Stimulated activated CD8-positive, alpha-beta memory T cell treated with anti-CD3 and anti-CD28 coated beads, Interleukin-4, amount 100 ng/mL, for 1 hour (primary cell): ENCODE data around the gene FHAD1.

Source experiments
- DNase-seq, 2 donors: peaks; one replicate each; pipeline ENCODE4 v3.0.0-alpha.2; 2020; ENCODE audit warnings: low read depth in 2 of 2, low spot score in 1 of 2

Gene FHAD1

GRCh38 chr1:15390667-15391066, 143.6 kb downstream of the FHAD1 start:
- DNase-seq, result no peak

GRCh38 chr1:15391366-15391765, 144.3 kb downstream of the FHAD1 start:
- DNase-seq, result no peak

GRCh38 chr1:15393475-15394257, 146.6 kb downstream of the FHAD1 start:
- DNase-seq, result no peak

GRCh38 chr1:15394258-15394690, 147.3 kb downstream of the FHAD1 start:
- no peak for DNase-seq

- DNase-seq, result no peak
These were observed 150.2 kb downstream of the FHAD1 start for GRCh38 chr1:15397236-15397635.

- no peak for DNase-seq
These were observed 152.7 kb downstream of the FHAD1 start for GRCh38 chr1:15399710-15400109.

GRCh38 chr1:15400627-15401026, 153.6 kb downstream of the FHAD1 start:
- DNase-seq, result no peak

GRCh38 chr1:15401391-15402055, 154.5 kb downstream of the FHAD1 start:
- no peak for DNase-seq

- DNase-seq, result no peak
These were observed 155.9 kb downstream of the FHAD1 start for GRCh38 chr1:15402809-15403450.

GRCh38 chr1:15403962-15404580, 157.0 kb downstream of the FHAD1 start:
- DNase-seq, result no peak

- DNase-seq, result no peak
These were observed 158.3 kb downstream of the FHAD1 start for GRCh38 chr1:15405106-15405850.

GRCh38 chr1:15406614-15407559, 159.9 kb downstream of the FHAD1 start:
- no peak for DNase-seq

GRCh38 chr1:15407580-15407979, 160.6 kb downstream of the FHAD1 start:
- DNase-seq, result no peak

- DNase-seq, result no peak
These were observed 161.9 kb downstream of the FHAD1 start for GRCh38 chr1:15408890-15409387.

- DNase-seq, result peak; percentile 62 to 71
These were observed 162.6 kb downstream of the FHAD1 start, which contains the start of gene EFHD2 for GRCh38 chr1:15409388-15410222. Gene EFHD2 (plus strand): TSS chr1:15409888. CDS start chr1:15409972, 84 bp downstream.

- DNase-seq, result no peak
These were observed 163.3 kb downstream of the FHAD1 start for GRCh38 chr1:15410223-15410883.

GRCh38 chr1:15410884-15411245, 163.8 kb downstream of the FHAD1 start:
- no peak for DNase-seq

GRCh38 chr1:15411593-15412137, 164.6 kb downstream of the FHAD1 start:
- DNase-seq, result no peak
